BE2C (cell line): ENCODE measurements around the gene CPA3.

Source experiments
- DNase-seq: peaks from one replicate; pipeline ENCODE4 v3.0.0-alpha.2; 2020
- H3K27me3 ChIP-seq: fragments of 250-450 bp; sonication (Bioruptor Pico); 2 replicates; pipeline ENCODE4 v1.5.1; 2020; ENCODE audit warnings: mild to moderate bottlenecking
- H3K36me3 ChIP-seq: fragments of 250-450 bp; sonication (Bioruptor Pico); 2 replicates; pipeline ENCODE4 v1.5.1; 2020; ENCODE audit warnings: mild to moderate bottlenecking
- H3K4me1 ChIP-seq: fragments of 250-450 bp; sonication (Bioruptor Pico); 2 replicates; pipeline ENCODE4 v1.5.1; 2020
- H3K4me3 ChIP-seq: 2 replicates; pipeline ENCODE4 v1.5.1; 2011; ENCODE audit warnings: low read depth, low read length
- H3K9me3 ChIP-seq: fragments of 250-450 bp; sonication (Bioruptor Pico); 2 replicates; pipeline ENCODE4 v1.5.1; 2020
- TF ChIP-seq, protein P1 (sequence below): IDR thresholded peaks from 2 replicates; pipeline ENCODE4 v1.5.1; 2012; ENCODE audit warnings: mild to moderate bottlenecking, low read depth, low read length

Gene CPA3

DNA sequence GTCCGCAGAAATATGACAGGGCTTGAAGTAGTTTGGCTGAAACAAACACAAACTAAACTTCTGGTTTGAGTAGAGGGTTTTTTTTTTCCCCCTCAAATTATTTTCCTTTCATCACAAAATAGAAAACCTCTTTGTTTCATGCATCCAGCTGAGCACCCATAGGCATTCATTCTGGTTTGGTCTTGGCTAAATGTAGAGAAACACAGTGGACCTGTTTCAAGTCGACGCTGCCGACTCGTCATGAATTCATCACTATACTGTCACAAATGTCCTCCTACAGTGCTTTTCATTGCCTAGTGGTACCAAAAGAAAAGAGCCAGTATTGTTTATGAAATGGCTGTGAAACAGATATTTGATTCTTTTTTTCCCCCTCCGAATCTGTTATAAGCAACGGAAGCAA, 73.8 kb downstream of the CPA3 start:
- Histone ChIP-seq H3K27me3 (no peaks in the 10 kb centered on the region), H3K36me3 (no peaks in the 10 kb centered on the region), H3K4me3 (no peak overlapping the region), H3K4me1 (no peaks in the 10 kb centered on the region), H3K9me3 (no peaks in the 10 kb centered on the region)
- TF ChIP-seq, protein P1, sequence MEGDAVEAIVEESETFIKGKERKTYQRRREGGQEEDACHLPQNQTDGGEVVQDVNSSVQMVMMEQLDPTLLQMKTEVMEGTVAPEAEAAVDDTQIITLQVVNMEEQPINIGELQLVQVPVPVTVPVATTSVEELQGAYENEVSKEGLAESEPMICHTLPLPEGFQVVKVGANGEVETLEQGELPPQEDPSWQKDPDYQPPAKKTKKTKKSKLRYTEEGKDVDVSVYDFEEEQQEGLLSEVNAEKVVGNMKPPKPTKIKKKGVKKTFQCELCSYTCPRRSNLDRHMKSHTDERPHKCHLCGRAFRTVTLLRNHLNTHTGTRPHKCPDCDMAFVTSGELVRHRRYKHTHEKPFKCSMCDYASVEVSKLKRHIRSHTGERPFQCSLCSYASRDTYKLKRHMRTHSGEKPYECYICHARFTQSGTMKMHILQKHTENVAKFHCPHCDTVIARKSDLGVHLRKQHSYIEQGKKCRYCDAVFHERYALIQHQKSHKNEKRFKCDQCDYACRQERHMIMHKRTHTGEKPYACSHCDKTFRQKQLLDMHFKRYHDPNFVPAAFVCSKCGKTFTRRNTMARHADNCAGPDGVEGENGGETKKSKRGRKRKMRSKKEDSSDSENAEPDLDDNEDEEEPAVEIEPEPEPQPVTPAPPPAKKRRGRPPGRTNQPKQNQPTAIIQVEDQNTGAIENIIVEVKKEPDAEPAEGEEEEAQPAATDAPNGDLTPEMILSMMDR, result no peak
- DNase-seq, result no peak

DNA sequence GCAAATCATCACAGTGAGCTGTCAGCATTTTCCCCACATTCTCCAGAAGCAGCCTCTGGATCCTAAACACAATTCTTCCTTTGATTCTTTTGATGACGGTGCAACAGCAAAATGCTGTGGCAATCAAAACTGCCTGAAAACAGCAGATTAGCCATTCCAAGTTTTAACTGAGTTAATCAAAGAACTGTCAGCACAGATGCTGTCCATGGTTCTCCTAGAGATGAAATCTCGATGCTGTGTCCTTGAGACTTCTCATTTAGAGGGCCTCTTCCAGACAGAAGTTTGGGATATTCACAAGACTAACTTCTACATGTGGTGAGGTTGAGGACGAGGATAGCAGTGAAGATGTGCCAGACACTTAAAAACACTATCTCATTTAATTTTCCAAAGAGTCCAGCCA, 75.9 kb downstream of the CPA3 start:
- Histone ChIP-seq H3K27me3 (no peaks in the 10 kb centered on the region), H3K9me3 (no peaks in the 10 kb centered on the region), H3K36me3 (no peaks in the 10 kb centered on the region), H3K4me1 (no peaks in the 10 kb centered on the region), H3K4me3 (no peak overlapping the region)
- DNase-seq, result no peak
- TF ChIP-seq, protein P1, result no peak

DNA sequence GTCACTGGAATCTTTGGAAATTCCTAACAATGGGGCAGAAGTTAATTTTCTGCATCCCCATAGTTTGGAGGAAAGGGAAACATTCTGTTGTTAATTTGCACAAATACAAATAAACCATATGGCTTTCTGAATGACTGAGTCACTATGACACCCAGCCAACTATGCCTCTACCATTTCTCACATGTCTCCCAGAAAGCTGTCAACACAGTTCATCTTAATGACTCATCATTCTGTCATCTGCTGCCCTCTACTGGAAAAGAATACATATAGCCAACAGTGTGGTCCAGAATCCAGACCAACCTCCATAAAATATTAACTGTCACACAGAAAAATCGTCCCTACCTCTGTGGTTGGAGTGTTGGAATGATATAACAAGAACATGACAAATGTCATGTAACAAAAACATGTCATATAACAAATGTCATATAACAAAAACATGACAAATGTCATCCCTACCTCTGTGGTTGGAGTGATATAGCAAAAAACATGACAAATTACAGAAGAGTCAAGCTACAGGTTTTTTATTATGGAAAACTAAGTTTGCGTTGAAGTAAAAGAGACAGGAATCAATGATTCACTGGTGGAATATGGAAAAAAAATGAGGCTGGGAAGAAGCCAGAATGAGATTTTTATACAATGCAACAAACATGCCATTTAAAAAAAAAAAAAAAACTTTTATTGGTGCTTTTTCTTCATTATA, 78.6 kb downstream of the CPA3 start:
- H3K4me1 ChIP-seq, result no peaks in the 10 kb centered on the region
- H3K27me3 ChIP-seq, result no peaks in the 10 kb centered on the region
- peak; percentile 29 for DNase-seq
- TF ChIP-seq, protein P1, result peak; percentile 86
- H3K9me3 ChIP-seq, result no peaks in the 10 kb centered on the region
- no peak overlapping the region for H3K4me3 ChIP-seq
- no peaks in the 10 kb centered on the region for H3K36me3 ChIP-seq

DNA sequence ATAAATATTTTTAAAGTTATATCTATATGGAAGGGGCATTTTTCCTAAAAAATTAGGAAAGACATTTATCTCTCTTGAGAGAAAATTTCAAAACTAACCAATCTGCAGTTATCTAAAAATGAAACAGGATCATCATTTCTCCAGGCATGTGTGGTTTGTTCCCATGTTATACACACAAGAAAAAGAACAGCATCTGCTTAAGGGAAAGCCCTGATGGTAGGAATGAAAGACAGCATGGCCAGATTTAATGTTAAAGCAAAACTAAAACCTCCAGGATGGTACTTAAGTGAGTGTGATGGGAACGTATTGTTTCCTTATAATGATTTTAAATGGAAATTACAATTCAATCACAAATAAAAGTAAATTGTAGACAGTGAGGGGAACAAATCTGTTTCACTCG, 80.0 kb downstream of the CPA3 start:
- H3K4me1 ChIP-seq, result no peaks in the 10 kb centered on the region
- TF ChIP-seq, protein P1, result no peak

More for the DNA sequence above, 80.0 kb downstream of the CPA3 start:
- no peak for DNase-seq
- Histone ChIP-seq H3K9me3 (no peaks in the 10 kb centered on the region), H3K4me3 (no peak overlapping the region), H3K36me3 (no peaks in the 10 kb centered on the region), H3K27me3 (no peaks in the 10 kb centered on the region)
